Nucleus accumbens (tissue), 56 donors: Measurements from ENCODE around the gene FMO1.
"Not testable (repeated sequence)": the region's sequence is repeated elsewhere in the genome, so short reads cannot be mapped to it uniquely, and the experiment has no call there.

Experiments
- DNase-seq, 56 donors: peaks; one replicate each; lab custom pipeline; 2025; lab: John Stamatoyannopoulos, UW

The FMO1 gene

DNA sequence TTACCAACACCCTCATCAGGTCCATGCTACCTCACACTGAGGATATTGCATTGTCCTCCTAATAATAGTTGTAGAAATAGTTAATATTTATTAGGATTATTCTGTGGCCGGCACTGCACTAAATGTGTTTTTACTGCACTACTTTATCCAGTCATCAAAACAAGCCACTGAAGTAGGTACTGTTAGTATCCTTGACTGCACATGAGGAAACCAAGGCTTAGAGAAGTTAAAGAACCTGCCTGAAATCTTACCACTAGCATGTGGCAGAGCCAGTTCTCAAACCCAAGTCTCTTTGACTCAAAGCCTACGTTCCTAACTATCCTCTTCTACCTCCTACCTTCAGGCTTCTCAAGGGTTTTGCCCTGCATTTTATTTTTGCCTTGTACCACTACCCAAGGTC lies 30.9 kb downstream of the FMO1 start:
- DNase-seq: no peak

DNA sequence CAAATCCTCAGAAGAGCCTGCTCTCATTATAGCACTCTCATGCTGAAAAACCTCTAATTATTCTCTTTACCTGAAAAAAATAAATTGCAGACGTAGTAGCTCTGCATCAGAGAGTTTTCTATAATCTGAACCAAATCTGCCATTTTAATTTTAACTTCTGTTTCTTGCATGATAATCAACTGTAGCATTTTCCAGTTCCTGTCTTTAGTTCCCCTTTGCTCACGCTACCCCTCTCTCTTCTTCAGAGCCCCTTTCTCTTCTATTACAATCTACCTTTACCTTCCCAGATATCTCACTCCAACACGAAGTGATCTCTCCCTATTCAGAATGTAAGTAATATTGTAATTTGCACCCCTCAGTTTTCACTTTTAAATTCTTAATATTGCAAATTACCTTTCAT lies 31.4 kb downstream of the FMO1 start:
- no peak for DNase-seq

DNA sequence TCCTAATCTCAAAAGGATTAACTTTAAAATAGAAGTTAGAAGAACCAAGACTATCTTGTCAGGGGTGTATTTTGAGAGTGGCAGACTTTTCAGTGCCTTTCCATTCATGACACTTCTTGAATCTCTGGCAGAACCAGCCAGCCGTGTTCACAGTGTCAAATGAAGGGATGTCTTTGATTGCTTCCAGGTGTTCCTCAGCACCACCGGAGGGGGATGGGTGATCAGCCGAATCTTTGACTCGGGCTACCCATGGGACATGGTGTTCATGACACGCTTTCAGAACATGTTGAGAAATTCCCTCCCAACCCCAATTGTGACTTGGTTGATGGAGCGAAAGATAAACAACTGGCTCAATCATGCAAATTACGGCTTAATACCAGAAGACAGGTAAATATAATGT lies 32.3 kb downstream of the FMO1 start:
- no peak for DNase-seq

DNA sequence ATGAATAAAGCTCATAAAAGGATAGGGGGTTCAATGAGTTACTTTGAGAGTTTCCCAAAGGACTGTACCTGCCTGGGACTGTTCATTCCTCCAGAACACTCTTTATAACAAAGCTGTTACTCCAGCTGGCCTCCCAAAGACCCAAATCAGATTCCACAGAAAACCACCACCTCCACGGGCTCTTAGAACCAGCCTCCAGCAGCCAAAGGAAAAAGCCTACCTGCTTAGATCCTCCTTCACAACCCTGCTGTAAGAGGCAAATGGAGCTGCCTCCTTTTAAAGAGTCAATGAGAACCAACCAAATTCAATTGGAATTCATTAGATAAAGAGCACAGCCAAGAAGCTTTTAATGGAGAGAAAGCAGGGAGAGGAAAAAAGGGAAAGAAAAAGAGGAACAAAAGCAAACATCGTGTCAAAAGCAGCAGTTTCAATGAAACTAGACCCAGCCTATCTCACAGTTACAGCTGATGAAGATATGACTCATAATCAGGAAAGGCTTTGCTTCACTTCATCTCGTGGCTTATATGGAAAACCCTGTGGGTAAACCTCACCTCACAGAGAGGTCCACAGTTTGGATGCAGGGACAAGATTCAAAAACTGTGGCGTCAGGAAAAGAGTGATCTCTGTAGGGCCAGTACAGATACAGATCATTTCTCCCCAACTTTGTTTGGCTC lies 37.9 kb downstream of the FMO1 start:
- no peak for DNase-seq

DNA sequence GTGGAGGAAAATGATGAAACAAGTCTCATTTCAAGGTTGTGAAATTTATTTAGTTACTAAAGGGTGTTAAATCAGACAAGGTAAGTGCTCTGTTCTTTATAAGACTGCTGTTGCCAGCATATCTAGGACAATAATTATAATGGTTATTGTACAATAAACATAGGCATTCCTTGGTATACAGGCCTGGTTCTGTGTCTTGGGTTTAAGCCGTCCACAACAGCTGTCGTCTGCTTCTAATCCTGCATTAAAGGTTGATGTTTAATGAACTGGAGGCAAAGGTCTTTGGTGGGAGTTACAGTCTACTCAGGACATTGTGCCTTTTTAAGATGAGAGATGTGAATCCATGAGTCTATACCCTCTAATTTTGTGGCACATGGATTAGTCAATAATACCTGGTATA lies 42.3 kb downstream of the FMO1 start:
- DNase-seq: no peak

DNA sequence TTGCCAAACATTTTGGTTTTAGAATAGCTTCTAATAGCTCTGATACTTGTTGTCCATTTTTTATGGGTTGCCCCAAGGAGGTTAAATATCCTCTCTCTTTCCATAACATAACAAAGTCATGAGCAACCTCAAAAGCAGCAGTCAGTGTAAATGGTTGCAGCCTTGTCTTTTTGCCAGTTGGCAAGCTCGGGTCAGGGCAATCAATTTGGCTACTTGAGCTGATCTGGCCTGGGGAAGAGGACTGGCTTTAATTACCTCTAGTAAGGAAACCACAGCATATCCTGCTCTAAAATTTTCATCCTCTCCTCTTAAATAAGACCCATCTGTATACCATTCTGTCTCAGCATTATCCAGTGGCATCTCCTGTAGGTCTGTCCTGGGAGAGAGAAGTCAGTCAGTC lies 44.5 kb downstream of the FMO1 start:
- DNase-seq: no peak

DNA sequence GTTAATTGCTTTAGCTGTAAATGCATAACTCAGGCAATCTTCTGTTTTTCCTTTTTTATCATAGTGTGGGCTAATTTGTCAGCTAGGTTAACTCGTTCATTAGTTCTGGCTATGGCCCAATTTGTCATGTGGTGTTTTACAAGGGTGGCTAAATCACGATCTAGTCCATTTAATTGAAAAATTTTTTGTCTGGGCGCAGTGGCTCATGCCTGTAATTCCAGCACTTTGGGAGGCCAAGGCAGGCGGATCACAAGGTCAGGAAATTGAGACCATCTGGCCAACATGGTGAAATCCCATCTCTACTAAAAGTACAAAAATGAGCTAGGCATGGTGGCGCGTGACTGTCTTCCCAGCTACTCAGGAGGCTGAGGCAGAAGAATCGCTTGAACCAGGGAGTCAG lies 47.1 kb downstream of the FMO1 start:
- DNase-seq: not testable (repeated sequence)

DNA sequence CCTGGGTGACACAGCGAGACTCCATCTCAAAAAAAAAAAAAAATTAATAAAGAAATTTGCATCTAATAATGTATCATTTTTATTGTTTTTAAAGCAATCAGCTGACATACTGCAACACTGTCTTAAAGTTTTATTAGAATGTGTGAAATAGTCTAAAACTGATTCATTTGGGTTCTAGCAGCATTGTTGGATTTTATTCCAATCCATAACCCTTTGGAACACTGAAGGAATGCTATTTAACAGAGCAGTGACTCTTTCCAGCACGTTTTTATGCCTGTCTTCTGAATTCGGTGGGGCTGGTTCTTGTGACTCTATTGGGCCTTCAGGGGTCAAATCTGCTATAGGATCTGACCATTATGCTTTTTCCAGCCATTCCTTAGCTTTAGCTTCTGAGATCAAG lies 47.5 kb downstream of the FMO1 start:
- DNase-seq: no peak

DNA sequence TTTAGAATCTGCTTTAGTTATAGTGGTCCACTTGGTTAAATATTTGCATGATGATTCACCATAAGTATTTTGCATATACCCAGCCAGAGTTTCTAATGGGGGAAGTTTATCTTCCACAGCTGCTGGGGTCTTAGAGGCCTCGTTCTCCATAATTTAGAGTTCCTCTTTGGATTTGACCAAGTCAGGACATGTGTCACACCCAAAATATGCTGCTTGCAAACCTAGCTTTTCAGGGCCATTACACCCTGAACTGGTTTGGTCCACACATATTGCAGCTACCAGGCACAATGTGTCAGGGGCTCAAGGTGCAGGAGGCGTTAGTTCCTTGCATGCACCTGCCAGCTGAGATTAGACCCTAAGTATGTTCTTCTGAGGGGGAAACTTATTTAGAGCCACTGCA lies 48.6 kb downstream of the FMO1 start:
- no peak for DNase-seq

DNA sequence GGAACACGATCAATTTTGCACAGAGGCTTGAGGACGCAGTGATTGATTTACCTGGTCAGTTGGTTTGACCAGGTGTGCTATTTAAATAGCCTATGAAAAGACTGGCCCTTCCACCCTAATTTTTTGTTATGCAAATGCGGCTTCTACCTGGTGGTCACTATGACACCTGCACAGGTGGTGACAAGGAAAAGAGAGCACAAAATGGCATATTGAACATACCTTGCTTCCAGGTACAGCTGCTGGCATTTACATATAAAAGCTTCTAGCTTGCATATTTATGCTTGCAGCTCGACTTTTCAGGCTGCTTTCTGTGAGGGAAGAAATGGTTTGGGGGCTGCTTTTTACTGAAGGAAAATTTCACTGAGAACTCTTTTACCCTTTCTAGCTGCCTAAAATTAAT lies 50.4 kb downstream of the FMO1 start:
- no peak for DNase-seq

DNA sequence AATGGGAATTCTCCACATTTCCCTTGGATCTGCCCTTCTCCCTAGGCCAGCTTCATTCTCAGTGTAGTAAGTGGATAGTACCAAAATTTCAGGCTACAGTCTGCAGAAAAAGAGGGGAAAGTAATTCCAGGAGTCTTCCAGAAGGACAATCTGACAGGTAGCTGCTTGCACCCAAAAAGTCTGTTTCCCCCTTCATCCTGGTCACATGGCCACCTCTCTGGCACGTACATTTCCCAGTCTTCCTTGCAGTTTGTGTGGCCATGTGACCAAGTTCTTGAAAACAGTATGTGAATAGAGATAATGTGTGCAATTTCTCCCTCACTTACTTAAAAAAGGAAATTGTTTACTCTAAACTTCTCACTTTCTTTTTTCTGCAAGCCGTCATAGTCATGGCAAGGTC lies 51.0 kb downstream of the FMO1 start:
- no peak for DNase-seq

DNA sequence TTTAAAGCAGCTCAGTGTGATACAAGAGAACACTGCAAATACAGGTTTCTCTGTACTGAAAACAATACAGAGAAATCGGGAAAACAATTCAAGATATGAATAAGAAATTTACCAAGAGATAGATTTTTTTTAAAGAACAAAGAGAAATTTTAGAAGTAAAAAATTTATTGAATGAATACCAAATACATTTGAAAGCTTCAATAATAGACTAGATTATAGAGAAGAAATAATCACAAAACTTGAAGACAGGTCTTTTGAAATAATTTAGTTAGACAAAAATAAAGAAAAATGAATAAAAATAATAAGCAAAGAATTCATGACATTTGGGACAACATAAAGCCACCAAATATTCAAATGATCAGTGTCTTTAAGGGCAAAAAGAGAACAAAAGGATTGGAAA lies 52.1 kb downstream of the FMO1 start:
- no peak for DNase-seq

DNA sequence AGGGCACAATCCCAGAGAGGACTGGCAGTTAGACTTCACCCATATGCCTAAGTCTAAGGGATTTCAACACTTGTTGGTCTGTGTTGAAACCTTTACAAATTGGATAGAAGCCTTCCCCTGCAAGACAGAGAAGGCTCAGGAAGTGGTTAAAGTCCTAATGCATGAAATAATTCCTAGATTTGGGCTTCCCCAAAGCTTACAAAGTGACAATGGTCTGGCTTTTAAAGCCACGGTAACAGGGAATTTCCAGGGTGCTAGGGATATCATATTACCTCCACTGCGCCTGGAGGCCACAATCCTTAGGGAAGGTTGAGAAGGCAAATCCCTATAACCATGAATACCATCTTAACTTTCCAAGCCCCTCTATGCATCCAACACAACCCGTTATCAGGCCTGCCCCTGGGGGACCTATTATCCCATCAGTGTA lies 62.4 kb downstream of the FMO1 start:
- DNase-seq: no peak

DNA sequence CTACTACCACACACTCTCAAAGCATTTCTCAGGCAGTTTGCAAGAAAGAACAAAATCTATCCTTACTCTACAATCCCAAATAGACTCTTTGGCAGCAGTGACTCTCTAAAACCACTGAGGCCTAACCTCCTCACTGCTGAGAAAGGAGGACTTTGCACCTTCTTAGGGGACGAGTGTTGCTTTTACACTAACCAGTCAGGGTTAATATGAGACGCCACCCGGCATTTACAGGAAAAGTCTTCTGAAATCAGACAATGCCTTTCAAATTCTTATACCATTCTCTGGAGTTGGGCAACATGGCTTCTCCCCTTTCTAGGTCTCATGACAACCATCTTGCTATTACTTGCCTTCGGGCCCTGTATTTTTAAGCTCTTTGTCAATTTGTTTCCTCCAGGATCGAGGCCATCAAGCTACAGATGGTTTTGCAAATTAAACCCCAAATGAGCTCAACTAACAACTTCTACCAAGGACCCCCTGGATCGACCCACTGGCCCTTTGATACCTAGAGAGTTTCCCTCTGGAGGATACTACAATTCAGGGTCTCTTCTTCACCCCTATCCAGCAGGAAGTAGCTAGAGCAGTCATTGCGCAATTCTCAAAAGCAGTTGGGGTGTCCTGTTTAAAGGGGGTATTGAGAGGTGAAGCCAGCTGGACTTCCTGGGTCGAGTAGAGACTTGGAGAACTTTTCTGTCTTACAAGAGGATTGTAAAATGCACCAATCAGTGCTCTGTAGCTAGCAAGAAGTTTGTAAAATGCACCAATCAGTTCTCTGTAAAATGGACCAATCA lies 63.7 kb downstream of the FMO1 start:
- DNase-seq: no peak

DNA sequence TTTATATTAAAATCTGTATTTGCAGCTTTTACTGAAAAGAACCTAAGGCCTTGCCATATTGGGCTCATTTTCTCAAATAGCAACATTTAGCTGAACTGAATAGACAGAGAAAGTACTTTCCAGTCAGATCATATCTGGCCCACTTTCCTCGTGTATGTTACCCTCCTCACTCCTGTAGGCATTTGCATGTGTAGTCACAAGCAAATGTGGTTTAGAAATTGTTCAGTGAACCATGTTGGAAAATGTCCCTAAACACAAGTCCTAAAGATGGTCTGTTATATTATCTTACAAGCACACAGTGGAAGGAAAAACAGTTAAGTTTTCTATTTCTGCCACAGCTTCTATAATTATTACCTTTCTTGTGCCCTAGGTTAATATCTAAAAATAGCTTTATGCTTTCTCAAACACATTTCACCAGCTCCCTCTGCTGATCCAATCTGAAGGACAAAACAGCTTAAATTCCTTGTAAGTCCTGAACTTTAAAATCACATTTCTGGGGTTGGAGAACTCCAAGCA lies 65.1 kb downstream of the FMO1 start:
- no peak for DNase-seq

DNA sequence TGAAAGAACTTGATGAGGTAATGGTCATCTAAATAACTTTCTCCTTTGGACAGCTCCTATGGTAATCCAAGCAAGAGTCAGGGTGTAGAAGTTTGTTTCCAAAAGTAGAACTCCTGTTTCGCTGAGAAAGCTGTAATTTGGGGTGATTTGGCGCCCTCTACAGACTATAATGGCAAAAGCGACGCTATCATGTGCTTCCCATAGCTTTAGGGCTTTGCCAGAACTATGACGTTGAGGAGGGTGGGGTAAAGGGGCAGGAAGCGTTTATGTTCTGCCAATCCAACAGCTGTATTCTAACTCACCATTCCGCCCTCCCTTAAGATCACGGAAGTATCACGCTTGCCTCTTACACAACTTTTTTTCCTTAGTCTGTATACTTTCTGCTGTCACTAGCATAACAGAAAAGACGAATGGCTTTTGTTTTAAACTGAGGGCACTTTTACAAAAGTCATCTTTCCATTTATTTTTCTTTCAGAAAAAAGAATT lies 65.6 kb downstream of the FMO1 start, which contains the start of gene FMO4:
TSS of gene FMO4 (plus strand) at position 349 of the 486 bp plus-strand sequence. CDS start 5,643 bp downstream, outside the sequence.
- DNase-seq: peak; percentile 5 to 90 (median 73)

DNA sequence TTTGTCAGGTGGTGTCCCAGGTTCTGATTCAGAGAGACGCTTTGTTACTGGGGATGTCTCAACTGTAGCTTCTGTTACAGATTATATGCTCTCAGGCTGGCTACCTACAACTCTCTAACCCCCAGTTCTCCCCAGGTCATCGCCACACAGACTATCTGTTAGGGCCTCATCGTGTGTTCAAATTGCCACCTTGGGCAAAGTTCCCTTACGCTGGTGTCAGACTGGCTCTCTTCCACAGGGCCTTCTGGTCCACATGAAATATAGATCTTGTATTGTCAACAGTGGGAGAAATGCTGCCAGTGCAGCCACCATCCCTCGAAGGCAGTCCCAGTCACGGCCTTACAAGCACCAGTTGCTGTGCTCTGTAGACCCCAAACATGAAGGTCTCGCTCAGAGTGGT lies 81.0 kb downstream of the FMO1 start:
- no peak for DNase-seq

DNA sequence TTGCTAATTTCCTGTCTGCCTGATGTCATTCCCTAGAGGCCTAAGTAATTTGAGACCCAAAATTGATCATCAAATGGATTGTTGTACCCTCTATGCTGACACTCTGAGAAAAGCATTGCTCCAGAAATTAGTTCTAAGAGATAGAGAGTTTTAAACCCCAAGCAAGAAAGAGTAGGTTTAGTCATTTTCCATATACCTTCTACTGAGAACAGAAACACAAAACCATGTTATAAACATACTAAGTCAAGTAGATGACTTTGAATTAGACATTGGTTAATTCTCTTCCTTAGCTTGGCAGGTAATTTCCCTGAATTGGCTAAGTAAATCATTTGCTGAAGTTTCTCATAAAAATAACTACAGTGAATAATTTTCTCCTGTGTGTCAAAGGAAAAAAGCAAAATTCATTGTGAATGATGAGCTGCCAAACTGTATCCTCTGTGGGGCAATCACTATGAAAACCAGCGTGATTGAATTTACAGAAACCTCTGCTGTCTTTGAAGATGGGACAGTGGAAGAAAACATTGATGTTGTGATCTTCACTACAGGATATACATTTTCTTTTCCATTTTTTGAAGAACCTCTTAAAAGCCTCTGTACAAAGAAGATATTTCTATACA lies 85.8 kb downstream of the FMO1 start:
- no peak for DNase-seq
